HG02759 (cell line): ENCODE measurements around the gene DGKA.
"Not testable (repeated sequence)": the region's sequence is repeated elsewhere in the genome, so short reads cannot be mapped to it uniquely, and the experiment has no call there.

Source experiments
- ATAC-seq: cut with Tn5 transposase; IDR thresholded peaks from one replicate; pipeline ENCODE4 v1.9.1; 2021; ENCODE audit warnings: mild to moderate bottlenecking, moderate library complexity; ENCODE audit not compliant: unreplicated experiment

Gene DGKA

GRCh38 chr12:55930771-55931316 lies at the start of gene DGKA:
DGKA (plus strand) TSS chr12:55931162; CDS start chr12:55936504, 5,342 bp downstream.
- ATAC-seq, result no peak

GRCh38 chr12:55885113-55885512 lies 45.8 kb upstream of the DGKA start:
- no peak for ATAC-seq

- ATAC-seq, result no peak
Measured at GRCh38 chr12:55891310-55891709, 39.7 kb upstream of the DGKA start.

- no peak for ATAC-seq
Measured at GRCh38 chr12:55893723-55894122, 37.2 kb upstream of the DGKA start.

GRCh38 chr12:55899082-55899481 lies 31.9 kb upstream of the DGKA start:
- no peak for ATAC-seq

DNA sequence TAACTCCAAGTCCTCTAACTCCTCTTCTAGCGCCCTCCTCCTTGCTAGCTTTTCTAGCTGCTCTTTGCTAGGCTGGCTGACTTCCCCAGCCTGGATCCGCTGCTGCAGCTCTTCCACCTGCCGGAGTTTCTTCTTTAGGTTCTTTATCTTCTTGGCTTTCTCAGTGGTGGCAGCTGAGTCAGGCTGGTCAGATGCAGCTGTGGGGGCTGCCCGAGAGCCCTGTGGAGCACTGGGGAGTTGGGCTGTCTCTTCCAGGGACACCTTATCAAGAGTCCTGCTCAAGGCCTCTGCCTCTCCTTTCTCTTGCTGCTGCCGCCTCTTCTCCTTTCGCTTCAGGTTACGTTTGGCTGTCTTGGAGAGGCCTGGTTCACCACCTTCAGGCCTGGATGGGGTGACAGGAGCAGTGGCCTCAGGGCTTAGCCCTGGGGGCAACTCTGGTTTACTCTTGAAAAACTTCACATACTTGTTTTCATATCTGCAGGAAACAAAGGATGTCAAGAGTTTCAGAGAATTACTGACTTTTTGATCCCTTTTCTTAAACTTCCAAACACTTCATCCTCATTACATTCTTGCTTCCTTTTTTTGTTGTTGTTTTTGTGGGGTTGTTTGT lies 29.0 kb upstream of the DGKA start:
- ATAC-seq, result no peak

DNA sequence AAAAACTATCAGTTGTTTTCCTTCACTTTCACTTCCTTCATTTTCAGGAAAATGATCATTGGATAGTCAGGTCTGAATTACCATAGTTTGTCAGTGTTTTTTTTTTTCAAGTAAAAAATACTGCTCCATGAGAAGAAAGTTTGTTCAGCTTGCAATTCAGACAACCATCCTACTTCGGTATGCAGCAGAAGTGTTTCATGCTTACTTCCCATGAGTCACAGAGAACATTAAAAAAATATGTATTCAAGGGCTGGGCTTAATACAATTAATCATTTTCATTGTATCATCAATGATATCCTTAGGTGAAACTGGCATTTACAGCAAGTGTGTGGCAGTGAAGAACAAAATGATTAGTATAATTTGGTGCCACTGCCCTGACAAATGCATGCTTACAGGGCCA lies 24.9 kb upstream of the DGKA start:
- no peak for ATAC-seq

DNA sequence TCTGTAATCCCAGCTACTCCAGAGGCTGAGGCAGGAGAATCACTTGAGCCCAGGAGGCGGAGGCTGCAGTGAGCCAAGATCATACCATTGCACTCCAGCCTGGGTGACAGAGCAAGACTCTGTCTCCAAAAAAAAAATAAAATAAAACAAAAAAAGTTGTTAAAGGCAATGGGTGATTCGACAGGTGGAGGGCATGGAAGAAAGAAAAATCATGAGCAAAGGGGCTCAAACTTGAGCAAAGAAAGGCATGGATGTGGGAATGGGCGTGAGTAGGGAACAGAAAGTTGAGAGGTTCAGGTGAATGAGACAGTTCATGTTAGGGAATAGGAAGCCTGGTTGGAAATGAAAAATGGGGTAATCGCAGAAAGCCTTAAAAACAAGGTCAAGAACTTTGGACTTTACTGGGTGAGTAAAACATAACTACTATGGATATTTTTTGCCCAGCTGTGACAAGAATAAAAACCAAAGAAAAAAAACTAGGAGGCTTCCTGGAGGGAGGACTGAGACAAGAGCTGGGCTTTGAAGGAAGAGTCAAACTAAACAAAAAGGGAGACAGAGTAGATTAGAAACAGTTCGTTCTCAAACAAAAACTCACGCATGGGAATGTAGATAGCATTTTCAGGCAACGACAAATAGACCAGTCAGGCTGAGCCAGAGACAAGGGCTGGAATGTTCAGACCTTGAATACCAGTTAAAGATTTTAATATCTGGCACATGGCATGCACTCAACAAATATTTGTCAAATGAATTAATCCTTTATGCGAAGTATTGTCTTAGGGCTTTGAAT lies 22.0 kb upstream of the DGKA start:
- no peak for ATAC-seq

DNA sequence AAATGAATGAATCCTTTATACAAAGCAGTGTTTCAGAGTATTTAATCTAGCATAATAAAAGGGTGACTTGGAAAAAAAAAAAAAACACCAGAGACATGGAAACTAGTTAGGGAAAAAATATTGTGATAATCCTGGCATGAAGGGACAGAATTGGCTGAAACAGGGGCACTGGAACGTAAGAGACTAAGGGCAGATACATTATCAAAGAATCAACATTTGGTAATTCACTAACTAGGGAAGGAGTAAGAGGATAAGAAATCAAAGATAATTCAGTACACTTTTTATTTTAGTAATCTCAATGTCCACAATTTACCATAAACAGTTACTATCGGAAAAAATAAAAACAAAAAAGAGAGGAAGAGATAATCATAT lies 21.5 kb upstream of the DGKA start:
- ATAC-seq, result no peak

DNA sequence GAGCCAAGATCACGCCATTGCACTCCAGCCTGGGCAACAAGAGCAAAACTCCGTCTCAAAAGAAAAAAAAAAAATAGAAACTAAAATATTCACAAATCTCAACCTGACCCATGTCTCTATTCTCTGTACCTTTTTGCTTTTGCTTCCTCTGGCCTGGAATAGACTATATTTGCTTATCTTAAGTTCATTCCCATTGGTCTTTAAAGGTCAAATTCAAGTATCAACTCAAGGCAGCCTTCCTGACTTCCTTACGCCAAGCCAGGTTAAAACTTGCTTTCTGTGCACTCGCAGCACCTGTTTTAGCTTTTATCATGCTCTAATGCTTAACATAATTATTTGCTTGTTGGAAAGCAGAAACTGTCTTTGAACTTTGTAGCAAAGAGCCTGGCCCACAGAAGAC lies 18.1 kb upstream of the DGKA start:
- ATAC-seq, result no peak

DNA sequence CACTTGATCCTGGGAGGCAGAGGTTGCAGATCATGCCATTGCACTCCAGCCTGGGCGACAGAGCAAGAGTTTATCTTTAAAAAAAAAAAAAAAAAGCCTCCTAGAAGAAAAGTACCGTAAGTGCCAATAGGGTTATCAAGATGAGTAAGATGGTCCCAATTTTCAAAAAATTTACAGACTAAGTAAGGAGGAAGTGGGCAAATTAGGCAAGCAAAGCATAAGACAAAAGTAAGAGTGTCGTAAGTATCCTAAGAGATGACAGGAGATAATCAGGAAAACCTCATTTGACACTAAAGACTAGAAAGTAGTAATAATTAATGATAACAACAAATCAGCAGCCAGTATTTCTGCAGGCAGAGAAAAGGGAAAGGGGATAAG lies 15.5 kb upstream of the DGKA start:
- ATAC-seq, result no peak

DNA sequence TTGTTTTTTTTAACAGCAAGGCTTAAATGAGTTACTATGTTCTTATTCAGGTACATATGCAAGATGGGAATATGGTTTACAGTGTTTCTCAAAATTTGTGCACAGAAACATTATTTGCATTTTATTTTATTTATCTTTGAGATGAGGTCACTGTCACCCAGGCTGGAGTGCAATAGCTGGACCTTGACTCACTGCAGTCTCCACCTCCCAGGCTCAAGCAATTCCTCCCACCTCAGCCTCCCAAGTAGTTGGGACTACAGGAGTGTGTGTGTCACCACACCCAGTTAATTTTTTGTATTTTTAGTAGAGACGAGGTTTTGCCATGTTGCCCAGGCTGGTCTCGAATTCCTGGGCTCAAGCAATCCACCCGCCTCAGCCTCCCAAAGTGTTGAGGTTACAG lies 11.9 kb upstream of the DGKA start:
- ATAC-seq, result not testable (repeated sequence)

DNA sequence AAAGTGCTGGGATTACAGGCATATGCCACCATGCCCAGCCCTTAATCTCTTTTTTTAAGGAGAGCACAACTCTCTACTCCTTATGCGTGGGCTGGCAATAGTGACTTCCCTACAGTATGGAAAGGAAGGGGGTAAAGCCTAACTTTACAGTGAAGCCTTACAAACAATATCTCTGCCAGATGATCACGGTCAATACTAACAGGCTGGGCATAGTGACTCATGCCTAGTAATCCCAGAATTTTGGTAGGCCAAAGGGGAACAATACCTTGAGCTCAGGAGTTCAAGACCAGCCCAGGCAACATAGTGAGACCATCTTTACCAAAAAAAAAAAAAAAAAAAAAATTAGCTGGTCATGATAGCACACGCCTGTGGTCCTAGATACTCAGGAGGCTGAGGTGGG lies 8.8 kb upstream of the DGKA start:
- ATAC-seq, result no peak

DNA sequence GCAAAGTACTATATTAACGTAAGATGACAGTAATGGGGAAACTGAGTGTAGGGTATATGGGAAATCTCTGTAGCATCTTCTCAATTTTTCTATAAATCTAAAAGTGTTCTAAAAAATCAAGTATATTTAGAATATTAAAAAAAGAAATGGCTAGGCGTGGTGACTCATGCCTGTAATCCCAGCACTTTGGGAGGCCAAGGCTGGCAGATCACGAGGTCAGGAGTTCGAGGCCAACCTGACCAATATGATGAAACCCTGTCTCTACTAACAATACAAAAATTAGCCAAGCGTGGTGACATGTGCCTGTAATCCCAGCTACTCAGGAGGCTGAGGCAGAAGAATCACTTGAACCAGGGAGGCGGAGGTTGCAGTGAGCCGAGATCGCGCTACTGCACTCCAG lies 7.3 kb upstream of the DGKA start:
- not testable (repeated sequence) for ATAC-seq

- ATAC-seq, result no peak
Measured at GRCh38 chr12:55925371-55925770, 5.6 kb upstream of the DGKA start.

DNA sequence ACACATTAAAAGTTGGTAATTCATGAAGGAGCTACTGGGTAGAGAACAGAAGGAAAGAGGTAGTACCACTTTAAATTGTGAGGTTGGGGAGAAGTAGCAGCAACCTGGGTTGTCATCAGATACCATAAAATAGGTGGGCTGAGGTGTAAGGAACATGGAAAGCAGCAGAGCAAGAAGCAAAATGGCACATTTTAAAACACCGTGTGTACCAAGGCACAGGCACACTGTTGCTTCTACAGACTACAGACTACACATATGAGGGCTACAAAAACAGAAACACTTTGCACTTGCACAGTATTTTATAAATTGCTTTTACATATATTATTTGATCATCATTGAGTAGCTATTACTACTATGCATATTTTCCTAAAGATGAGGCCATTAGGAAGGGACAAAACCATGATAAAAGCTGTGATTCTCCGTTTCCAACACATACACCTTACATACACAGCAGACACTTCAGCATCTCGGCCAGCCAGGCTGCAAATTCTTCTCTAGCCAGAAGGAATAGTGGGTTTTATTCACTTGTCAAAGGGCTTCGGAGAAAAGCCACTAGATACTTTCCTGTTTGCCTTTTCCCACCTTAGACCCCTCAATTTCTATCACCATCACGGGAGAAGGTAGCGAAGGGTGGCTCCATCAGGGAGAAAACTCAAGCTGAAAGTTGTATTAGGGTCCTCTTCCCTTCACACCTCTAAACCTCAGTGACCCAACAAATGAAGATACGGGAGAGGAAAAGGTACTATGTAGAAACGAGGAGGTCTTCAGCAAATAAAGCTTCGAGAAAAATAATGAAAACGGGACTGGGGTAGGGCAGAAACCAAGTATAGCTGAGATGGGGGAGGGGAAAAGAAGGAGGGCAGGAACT lies 4.9 kb upstream of the DGKA start:
- peak; percentile 2 for ATAC-seq

GRCh38 chr12:55926738-55927587 lies 4.0 kb upstream of the DGKA start:
- peak; percentile 40 for ATAC-seq

DNA sequence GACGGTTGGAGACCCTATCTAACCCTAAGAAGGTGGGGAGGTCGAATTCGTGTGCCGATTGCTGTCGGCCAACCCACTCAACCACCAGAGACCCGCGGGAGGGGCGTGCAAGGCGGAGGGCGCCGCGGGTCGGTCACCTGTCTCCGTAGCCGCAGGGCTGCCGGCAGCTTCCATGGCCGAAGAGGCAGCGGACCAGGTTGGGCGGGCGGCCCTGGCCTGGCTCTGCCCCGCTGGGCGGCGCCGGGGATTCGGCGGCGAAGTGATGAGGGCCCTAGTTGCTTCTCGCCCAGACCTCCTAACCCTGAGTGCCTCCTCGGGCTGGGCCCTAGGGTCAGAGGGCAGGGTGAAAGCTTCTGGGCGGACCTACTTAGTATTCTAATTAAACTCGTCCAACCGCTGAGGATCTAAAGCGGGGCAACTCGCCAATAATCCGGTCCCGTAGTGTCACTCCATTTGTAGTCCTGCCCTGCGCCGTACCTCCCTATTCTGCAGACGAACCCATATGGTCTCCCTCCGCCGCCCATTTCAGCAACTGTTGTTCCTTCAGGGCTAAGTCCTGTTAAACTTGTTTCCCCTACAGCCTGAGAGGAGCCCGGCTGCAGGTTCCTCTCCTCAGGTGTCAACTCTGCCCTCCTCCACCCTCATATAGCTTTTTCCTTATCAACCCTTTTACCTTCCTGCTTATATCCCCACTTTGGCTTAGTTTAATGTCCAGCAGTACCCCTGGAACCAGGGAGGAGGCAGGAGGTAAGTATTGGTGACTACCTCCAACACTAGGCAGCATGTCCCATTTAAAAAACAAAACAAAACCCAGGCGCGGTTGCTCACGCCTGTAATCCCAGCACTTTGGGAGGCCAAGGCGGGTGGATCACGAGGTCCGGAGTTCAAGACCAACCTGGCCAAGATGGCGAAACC lies 3.1 kb upstream of the DGKA start, which contains the start of gene PYM1:
TSS of gene PYM1 (minus strand) at position 307 of the 915 bp plus-strand sequence. CDS start at position 174, 133 bp downstream.
- peak; percentile 41 for ATAC-seq

GRCh38 chr12:55929306-55929791 lies 1.6 kb upstream of the DGKA start:
- peak; percentile 46 for ATAC-seq
